ENCODE data around the gene MYO1A. TPM values are rescaled to one million over a fixed set of nuclear protein-coding genes. Genes with fewer than 3 reads are reported as not detected.
"Not testable (repeated sequence)": the region's sequence is repeated elsewhere in the genome, so short reads cannot be mapped to it uniquely, and the experiment has no call there.

Gene MYO1A
- polyA plus RNA-seq, 3 donors, result 0.14 to 0.25 (median 0.21) TPM

DNA sequence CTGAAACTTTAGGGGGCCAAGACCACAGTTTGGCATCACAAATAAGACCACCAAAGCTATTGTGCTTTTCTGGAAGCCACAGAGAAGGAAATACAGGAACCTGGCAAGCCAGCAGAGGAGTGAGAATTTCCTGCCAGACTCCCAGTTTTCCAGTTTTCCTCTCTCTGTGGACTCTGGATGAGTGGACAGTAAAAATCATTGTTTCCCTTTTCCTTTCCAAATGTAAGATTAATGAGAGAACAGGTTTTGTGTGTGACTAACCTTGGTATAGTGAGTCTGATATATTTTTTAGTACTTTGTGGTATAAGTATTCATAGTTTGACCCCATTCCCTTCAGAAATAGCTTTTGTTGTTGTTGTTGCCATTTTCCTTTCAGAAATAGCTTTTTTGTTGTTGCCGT, 31.0 kb downstream of the MYO1A start:
- no peak for DNase-seq

DNA sequence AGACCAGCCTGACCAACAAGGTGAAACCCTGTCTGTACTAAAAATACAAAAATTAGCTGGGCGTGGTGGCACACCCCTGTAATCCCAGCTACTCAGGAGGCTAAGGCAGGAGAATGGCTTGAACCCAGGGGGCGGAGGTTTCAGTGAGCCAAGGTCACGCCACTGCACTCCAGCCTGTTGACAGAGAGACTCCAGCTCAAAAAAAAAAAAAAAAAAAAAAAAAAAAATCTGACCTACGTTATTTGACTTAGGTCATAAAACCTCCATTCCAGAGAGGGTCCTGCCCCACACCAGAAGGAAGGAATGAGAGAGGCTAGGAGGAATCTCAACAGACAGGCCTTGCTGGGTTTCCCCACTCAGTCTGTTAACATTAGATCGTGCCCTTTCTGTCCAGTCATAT, 31.6 kb downstream of the MYO1A start:
- not testable (repeated sequence) for DNase-seq

DNA sequence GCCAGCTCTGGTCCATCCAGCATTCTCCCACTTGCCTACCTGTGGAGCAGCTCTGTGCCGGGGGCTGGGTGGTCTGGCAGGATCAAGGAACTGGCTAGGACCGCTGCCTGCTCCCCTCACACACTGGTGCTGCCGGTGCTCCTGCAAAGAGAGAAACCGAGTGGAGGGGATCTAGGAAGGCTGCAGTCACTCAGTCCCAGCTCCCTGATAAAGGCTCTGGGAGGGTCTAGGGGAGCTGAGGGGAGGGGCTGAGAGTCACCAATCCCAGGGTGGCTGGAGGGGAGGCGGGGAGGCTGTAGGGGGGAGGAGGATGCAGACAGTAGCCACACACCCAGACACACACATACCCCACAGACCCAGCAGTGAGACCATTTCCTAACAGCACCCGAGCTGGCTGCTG, 33.6 kb downstream of the MYO1A start, which contains the start of gene TAC3:
Gene TAC3 (minus strand): TSS at position 182 of the 400 bp plus-strand sequence. CDS start 732 bp downstream, outside the sequence.
- DNase-seq, result no peak

DNA sequence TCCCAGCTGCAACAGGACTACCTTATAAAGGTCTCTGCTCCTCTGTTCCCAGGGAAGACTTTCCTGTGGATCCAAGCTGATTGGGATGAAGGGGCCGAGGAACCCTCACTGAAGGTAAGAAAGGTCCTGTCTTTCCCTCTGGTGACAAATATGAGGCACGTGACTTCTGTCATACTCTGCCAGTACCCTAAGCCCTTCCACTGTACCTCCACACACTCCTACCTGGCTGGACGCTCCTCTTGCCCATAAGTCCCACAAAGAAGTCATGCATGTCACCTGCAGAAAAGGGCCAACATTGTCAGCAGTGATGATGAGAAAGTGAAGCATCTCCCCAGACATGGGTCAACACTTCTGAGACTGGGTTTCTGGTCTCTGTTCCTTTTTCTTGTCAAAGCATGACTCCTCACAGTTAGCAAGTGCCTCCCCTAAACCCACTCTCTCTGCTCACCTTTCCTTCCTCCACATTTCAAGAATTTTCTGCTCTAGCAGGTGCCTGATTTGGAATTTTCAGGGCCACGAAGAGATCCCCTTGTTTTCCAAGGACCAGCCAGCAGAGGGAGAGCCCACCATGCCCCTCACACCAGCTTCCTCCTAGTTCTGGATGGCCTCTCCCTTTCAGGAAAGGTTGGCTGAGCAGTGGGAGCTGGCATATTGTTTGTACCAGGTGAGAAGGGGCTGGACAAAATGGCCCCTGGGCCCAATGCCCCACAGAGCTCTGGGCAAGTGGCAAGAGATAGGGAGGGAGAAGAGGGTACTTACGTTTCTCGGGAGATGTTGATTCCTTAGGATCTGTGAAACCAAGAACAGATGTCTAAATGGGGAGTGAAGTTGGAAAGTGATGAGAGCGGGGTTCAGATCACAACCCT, 37.1 kb downstream of the MYO1A start:
- no peak for DNase-seq

DNA sequence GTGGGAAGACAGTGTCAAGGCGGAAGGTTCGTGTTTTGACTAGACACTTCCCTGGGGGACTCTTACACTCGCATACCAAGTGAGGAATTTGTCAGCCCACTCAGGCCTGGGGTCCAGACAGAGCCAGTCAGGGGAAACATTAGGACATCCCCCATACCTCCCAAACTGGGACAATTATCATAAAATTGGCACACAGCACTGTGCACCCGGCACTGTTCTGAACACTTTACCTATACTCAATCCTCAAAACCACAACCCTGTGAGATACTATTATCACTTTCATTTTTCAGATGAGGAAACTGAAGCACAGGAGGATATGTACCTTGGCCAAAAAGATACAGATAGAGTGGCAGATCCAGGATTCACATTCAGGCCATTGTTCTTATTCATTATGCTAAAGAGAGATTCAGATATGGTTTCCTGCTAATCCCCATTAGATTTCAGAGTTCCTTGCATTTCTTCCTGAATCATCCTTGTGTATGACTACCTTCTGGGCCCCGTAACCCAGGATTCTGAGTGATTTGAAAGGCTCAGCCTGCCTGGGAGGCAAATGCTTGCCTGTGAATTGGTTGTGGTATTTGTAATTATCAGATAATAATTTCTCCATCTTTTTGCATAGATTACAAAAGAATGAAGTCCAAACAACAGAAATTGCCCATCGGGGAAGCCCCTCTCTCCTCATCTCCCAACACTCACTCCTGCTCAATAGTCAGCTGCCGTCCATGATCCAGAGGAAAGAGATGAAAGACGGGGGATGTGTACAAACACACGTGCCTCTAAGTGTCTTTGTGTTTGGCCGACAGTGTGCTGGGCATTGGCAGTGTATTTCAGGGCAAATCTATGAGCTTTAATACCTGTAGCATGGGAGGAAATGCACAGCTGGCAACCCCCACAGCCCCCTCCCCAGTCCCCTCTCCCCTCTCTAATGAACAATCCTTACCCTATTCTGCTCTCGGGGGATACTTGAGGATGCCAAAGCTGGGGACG, 38.2 kb downstream of the MYO1A start:
- DNase-seq, result no peak

DNA sequence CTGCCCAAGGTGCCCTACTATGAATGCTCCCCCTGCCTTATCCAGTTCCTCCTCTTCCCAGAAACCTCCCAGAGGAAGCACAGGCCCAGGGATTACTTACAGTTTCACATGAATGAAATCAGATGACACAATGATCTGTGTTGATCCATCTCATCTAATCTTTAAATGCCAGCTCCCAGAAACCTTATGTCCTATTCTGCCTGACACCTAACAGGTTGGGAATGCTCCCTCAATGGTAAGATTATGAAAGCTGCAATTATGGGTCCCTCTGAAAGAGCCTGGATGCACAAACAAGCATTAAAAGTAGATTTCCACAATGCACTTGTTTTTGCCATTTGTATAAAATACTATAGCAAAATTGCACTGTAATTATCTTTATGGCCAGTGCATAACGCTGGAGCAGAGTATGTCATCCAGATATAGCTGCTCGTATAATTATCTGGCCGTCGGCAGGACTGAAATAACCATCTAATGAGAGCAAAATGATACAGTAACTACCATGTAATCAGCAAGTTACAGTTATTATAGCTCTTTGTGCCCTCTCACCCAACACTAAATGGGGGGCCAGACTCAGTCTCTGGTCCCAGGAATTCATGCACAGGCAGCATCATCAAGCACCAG, 39.2 kb downstream of the MYO1A start:
- DNase-seq, result no peak

DNA sequence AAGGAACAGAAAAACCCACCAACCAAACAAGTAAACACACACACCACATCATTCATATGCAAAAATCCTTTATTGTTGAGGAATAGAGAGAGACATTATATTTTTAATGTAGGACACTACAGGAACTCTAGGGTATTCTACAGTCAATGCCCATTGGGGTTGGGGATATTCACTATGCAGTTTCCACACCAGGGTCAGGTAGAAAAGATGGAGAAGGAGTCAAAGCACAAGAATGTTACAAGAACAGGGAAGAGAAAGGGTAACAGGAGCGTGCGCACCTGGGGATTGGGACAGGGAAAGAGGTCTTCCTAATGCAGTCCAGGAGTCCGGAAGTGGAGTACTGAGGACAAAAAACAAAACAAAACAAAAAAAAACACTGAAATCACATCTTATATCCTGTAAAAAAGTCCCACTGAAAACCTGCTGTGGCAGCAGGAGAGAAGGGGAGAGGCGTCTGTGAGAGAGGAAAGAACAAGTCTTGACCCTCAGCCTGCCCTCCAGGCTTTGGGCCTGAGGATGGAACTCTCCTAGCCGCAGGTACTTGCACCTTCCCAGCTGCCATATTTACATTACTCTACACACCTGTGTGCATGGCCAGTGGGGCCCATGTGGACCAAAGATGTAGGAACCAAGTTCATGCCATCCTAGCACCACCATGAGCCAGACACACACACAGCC, 39.8 kb downstream of the MYO1A start:
- DNase-seq, result no peak

DNA sequence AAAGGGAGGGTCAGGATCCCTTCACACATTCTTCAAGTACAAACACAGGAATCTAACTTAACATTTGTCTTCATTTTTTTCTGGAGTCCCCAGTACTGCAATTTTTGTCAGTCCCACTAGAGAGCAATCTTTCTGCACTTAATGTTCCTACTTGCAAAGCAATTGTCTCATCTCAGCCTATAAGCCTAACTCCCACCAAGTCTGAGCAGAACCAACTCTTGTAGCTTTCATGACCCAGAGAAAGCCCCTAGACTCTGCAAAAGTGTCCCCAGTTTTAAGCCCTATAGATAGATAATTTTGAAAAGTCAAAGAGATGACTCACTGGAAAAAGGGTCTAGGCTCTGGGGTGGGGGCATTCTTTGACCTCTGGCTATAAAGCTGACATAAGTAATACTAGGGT, 41.8 kb downstream of the MYO1A start:
- DNase-seq, result peak; percentile 64

DNA sequence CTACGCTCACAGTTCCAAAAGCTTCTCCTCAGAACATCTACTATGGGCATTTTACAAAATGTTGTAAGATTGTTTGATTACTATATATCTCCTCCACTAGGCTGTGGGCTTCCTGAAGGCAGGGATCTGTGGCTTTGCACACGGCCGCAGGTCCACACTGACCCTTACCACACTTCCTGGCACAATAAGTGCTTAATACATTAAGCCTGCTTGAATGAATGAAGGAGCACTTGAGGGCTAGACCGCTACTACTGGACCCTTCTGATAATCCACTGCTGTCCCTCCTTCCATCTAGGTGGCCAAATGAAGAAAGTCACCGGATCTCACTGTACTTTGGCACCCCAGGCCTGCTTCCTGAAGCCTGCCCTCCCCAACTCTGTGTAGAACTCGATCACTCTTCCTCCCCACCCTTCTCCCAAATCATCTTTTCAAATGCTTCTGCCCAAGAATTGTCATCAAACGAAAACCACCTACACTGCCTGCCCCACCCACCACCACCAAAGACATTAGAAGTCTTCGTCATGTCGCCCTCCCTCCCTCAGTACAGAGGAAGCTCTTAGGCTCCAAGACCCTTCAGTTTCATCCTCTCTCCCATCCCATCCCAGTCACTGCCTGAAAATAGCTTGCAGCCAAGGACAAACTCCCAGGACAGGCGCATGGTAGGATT, 43.0 kb downstream of the MYO1A start:
- DNase-seq, result no peak

DNA sequence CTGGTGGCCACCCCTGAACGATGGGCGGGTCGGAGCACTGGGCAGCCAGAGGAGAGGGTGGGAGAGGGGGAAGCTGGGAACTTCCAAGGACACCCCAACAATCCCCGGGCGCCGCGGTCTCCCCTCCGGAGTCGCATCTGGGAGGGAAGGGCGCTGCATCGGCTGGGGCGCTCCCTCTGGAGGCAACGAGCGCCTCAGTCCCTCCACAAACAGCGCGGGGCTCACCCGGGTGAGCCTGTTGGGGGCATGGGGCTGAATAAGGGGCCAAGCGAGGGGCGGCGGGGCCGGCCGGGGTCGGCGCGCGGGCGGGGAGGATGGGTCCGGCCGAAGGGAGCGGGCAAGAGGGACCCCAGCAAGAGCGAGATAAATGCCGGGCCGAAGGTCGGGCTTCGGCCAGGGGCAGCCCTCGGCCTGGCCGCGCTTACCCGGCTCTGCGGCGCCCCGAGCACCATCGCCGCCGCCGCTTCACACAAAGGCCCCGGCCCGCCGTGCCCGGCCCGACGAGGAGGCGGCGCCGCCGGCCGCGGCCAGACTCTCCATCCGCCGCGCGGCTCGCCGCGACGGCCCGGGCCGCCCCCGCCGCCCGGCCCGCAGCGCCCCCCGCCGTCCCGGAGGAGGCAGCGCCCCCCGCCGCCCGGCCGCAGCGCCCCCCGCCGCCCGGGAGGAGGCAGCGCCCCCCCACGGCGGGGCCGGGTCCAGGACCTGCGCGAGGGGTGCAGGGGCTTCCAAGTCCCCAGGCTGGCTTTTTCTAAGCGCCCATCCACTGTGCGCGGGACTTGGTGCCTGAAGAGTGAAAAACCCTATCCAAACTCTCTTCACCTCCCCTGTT, 43.7 kb downstream of the MYO1A start, which contains the start of gene ZBTB39:
Gene ZBTB39 (minus strand): TSS at position 567 of the 829 bp plus-strand sequence. CDS start 1,629 bp downstream, outside the sequence.
- peak; percentile 52 for DNase-seq

DNA sequence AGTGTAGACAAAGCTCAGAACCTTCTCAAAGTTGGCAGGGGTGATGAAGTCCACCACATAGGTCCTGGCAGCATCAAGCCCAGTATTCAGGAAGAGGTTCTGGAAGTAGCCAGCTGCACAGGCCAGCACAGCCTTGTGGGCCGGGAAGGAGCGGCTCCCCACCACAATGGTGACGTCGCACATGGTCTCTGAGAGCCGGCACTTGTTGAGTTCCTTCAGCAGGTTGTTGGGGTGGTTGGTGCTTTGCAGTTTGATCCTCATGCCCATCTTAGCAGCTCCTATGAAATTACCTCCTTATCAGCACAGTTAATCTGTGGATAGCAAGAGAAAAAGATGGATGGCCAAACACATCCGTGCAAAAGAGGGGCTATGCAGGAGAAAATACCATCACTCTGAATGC, 45.3 kb downstream of the MYO1A start:
- no peak for DNase-seq

DNA sequence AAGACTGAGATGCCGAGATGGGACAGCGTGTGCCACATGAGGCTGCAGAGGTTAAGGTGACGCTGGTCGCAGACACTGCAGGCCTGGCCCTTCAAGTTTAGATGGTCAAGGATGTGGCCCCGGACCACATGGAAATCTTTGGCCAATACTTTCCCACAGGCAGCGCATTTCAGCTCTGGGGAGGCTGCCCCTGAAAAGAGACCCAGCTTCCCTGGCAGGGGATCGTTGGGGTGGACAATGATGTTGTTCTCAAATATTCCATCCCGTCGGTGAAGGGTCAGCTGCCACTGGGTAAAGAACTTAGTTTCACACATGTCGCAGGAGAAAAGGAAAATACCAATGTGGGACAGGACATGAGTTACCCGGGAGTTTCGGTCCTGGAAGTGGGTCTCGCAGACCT, 46.5 kb downstream of the MYO1A start:
- no peak for DNase-seq

DNA sequence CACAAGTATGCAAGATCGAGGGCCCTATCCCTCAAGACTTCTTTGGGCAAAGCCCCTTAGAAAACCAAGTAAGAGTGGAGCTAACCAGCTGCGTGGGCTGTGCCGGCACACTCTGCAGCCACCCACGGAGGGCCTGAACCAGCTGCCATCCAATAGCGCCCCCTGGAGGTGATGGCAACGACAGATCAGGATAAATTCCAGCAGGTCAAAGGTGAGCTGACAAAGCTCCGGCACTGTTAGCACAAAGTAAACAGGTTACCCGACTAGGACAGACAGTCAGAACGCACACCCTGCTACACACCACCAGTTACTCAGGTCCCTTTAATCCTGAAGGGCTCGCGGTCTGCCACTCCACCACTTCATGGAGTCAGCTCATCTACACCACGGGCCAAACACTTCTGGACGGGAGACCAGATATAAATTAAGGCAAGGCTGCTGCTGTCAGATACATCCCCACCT, 48.5 kb downstream of the MYO1A start:
- DNase-seq, result peak; percentile 42

DNA sequence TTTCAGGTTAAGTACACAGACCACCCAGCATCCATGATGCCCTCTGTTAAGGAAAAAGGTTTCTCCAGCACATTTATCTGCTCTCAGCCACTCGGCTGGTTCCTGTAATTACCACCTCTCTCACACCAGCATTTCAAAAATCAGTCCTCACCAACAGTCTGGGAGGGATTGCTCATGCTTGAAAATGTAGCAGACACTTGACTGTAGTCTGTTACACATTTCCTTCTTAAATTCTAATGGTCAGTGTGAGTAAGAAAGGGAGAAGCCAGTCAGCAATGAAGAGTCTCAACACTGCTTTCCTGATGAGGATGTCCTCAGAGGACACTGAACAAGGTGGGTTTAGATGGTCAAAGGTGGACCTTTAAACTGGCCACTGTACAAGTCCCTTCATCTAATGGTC, 49.5 kb downstream of the MYO1A start:
- no peak for DNase-seq

DNA sequence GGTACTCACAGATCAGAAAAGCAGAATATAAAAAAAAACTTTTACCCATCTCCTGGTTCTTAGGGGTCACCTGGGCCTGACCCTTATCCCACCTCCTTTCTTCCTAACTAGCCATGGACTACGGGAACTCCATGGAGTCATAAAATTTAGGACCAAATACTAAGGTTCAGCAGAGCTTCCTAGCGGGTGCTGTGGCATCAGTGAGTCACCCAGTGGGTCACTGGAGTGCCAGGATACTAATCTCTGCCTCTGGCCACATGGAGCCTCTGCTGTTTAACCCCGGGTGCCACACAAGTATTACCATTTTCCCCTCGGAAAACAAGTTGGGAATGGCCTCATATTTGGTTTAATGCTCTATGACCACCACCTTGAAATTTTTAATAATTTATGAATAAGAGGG, 50.5 kb downstream of the MYO1A start:
- no peak for DNase-seq

DNA sequence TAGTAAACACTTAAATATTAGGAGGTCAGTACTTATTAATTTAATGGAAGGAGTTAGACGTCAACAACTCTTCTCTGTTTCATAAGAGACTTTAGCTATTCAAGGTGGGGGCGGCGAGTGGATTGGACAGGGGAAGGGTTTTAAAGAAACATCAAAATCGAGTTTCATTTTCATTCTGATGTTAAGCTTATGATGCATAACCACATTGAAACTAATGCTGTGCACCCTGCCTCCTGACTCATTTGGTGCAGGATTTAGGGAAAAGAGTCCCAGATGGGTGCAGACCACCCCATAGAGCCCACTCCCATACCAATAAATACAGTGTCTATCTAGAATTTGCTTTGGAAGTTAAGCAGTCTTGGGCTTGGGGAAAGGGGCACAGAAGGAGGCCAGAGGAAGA, 50.9 kb downstream of the MYO1A start:
- no peak for DNase-seq

DNA sequence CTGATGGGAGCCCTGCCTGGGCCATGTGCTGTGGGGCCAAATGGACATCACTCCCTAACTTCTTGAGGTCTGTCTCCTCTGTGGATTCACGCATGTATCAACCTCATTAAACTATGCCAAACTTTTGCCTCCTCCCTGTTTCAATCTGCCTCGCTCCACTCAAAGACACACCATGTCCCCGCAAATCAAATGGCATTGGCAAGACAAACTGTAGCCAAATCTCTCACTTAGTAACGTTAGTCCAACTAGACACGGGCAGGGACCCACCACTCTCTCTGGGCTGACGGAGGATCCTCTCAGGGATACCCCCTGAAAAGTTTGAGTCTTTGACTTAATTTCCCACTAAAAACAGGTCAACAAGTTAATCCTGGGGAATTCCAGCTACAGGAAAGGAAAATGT, 51.6 kb downstream of the MYO1A start:
- no peak for DNase-seq

DNA sequence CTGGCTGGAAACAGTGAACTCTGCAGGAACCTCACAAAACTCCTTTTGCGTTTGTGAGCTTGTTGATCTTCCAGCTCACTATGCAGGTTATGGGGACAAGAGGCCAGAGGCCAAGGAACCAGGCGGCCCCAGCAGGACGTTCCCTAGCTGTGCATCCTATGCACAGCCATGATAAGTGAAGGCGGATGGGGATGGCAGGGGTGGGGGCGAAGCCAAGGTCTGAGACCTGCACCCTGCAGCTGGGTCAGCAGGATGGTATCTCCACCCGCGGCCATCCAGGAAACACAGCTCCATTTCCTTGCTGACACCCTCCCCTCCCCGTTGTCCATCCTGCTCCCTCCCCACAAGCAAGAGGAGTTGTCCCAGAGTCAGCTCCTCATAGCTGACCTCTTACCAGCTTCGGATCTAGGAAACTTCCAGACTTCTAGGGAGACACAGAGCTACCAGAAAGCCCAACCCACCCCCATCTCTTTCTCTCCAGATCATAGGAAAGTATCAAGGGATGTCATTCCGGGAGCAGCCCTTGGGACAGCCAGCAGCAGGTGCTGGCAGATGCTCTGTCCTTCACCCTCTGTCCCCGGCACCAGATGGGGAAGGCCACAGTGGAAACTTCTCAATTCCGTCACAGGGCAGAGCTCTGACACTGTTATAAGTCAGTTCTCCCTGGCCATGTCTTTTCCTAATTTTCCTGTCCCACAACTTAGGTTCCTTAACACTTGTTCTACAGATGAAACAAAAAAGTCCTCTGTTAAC, 53.0 kb downstream of the MYO1A start:
- DNase-seq, result no peak

DNA sequence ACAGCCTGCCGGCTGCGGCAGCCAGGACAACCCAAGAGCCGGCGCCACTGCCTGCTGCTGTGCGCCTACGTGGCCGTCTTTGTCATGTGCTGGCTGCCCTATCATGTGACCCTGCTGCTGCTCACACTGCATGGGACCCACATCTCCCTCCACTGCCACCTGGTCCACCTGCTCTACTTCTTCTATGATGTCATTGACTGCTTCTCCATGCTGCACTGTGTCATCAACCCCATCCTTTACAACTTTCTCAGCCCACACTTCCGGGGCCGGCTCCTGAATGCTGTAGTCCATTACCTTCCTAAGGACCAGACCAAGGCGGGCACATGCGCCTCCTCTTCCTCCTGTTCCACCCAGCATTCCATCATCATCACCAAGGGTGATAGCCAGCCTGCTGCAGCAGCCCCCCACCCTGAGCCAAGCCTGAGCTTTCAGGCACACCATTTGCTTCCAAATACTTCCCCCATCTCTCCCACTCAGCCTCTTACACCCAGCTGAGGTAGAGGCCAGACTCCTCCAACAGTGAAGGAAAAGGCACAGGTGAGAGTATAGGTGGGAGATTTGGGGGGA, 53.9 kb downstream of the MYO1A start:
- DNase-seq, result no peak
